Tracheal epithelial cell (primary cell): ENCODE measurements around the gene CTR9. TPM values are rescaled to one million over a fixed set of nuclear protein-coding genes. Genes with fewer than 3 reads are reported as not detected.

Experiments
- total RNA-seq: library from RNA; depleted of rRNA; stranded (reverse); fragments of >200 nt; gene quantifications from 2 replicates; pipeline ENCODE4 v1.2.1, GENCODE V29; 2014

CTR9 gene
- 20.7 and 21.5 TPM in 2 replicates for total RNA-seq

DNA sequence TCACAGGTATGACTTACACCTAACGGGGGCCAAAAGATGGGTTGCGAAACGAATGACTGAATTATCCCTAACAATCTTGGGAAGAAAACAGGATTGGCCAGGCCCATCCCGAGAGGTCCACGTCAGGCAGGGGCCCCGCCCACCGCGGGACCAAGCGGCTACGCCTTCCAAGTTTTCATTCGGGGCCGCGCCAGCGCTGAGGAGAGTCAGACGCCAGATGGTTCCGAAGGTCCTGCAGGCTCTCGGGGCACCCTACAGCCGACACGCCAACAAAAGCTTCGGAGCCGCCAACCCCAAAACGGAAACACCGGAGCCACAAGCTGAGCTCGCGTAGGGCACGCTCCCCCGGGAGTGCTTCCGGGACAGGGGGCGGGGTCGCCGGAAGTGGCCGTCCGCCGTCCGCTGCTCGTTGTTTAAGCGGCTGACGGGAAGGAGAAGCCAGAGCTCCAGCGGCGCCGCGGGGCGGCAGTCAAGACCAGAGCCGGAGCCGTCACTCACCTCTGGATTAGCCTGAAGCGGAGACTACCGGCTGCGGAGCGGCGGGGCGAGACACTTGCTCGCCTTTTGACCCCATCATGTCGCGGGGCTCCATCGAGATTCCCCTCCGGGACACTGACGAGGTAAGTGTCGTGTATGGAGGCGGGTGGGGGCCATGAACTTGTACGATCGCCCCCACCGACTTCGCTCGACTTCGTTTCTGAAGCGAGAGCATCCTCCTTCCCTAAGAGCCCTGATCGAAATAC lies at the start of gene CTR9:
TSS of gene CTR9 (plus strand) at position 409 of the 743 bp plus-strand sequence. CDS start at position 576, 167 bp downstream.

DNA sequence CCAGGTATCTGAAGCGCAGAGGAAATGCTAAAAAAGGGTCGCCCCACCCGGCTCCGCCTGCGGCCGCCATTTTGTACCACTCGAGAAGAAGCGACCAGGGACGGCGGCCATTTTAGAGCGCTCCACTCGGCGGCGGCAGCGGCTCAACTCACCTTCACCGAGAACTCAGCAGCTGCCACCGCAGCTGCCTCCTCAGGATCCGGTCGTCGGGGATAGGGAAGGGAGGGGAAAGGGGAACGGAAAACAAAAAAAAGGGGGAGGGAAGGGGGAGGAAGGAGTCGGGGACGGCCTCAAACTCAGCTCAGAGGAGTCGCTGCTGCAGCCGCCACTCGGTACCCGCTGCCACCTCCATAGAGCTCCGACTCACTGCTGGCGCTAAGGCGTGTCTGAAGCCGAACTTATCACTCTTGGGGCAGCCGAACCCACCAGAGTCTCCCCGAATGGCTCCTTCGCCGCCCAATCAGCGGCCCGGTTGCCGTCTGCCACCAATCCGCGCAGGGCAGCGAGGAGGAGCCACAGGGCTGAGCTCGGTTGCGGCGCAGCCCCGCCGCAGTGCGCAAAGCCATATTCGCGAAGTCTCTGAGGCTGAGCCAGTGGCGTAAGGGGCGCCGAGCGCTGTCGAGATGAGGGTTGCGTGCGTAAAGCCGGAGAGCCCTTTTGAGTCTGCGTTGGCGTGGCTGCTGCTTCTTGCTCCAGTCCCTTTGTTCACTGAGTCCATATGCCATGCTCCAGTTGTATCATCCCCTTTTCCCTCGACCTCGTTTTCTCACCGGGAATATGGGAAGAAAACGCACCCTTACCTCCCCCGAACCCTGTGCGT lies 57.7 kb downstream of the CTR9 start, which contains the start of gene EIF4G2:
TSS of gene EIF4G2 (minus strand) at position 374 of the 820 bp plus-strand sequence.

Other genes with a start within 250 kb of the CTR9 start
- 58.3 and 63.9 TPM in 2 replicates for gene RNF141, start 210.1 kb upstream of the CTR9 start, total RNA-seq
- gene LYVE1, start 182.6 kb upstream of the CTR9 start, total RNA-seq, result 0.24 TPM in 1 of 2 replicates, not detected in the other
- gene IRAG1, start 57.5 kb upstream of the CTR9 start, total RNA-seq, result 0.24 TPM in 1 of 2 replicates, not detected in the other
- 526 and 561 TPM in 2 replicates for gene EIF4G2, start 57.7 kb downstream of the CTR9 start, total RNA-seq
- gene ZBED5, start 106.8 kb downstream of the CTR9 start, total RNA-seq, result 11.3 and 27.5 TPM in 2 replicates